SK-N-SH treated with all-trans-retinoic acid at 6 μM for 48 hours (cell line): ENCODE results near the gene SHROOM1.

Experiments
- ATAC-seq: fragments of 200-7000 bp; cut with Tn5 transposase; 3 replicates; pipeline ENCODE4 v1.9.1; 2020; ENCODE audit warnings: mild to moderate bottlenecking, moderate library complexity
- BACH2 ChIP-seq: fragments of 250-450 bp; sonication (Bioruptor Pico); IDR thresholded peaks from 2 replicates; pipeline ENCODE4 v1.9.0; 2021; ENCODE audit warnings: mild to moderate bottlenecking, borderline replicate concordance
- CREB5 ChIP-seq: fragments of 250-450 bp; sonication (Bioruptor Pico); IDR thresholded peaks from 2 replicates; pipeline ENCODE4 v1.5.1; 2020; ENCODE audit warnings: low read depth, mild to moderate bottlenecking, moderate library complexity
- CSDC2 ChIP-seq: fragments of 250-450 bp; sonication (Bioruptor Pico); IDR thresholded peaks from 2 replicates; pipeline ENCODE4 v1.5.0; 2020; ENCODE audit warnings: mild to moderate bottlenecking, moderate library complexity
- ESRRG ChIP-seq: fragments of 250-450 bp; sonication (Bioruptor Pico); IDR thresholded peaks from 2 replicates; pipeline ENCODE4 v1.6.1; 2021; ENCODE audit warnings: mild to moderate bottlenecking
- GLIS3 ChIP-seq: fragments of 250-450 bp; sonication (Bioruptor Pico); IDR thresholded peaks from 2 replicates; pipeline ENCODE4 v1.5.0; 2020; ENCODE audit warnings: mild to moderate bottlenecking, moderate library complexity
- ISL1 ChIP-seq: fragments of 250-450 bp; sonication (Bioruptor Pico); IDR thresholded peaks from 2 replicates; pipeline ENCODE4 v2.1.2; 2022; ENCODE audit warnings: mild to moderate bottlenecking, moderate library complexity
- OSR1 ChIP-seq: fragments of 250-450 bp; sonication (Bioruptor Pico); IDR thresholded peaks from 2 replicates; pipeline ENCODE4 v1.8.0; 2022; ENCODE audit warnings: moderate library complexity, mild to moderate bottlenecking, inconsistent platforms
- PATZ1 ChIP-seq: fragments of 250-450 bp; sonication (Bioruptor Pico); IDR thresholded peaks from 2 replicates; pipeline ENCODE4 v1.8.0; 2020; ENCODE audit warnings: mild to moderate bottlenecking, moderate library complexity, borderline replicate concordance
- PPARA ChIP-seq: fragments of 250-450 bp; sonication (Bioruptor Pico); IDR thresholded peaks from 2 replicates; pipeline ENCODE4 v1.5.0; 2020; ENCODE audit warnings: mild to moderate bottlenecking, borderline replicate concordance
- RARB ChIP-seq: fragments of 250-450 bp; sonication (Bioruptor Pico); IDR thresholded peaks from 2 replicates; pipeline ENCODE4 v1.8.0; 2021; ENCODE audit warnings: mild to moderate bottlenecking, moderate library complexity
- SNAI2 ChIP-seq: fragments of 250-450 bp; sonication (Bioruptor Pico); IDR thresholded peaks from 2 replicates; pipeline ENCODE4 v1.5.0; 2020; ENCODE audit warnings: mild to moderate bottlenecking, moderate library complexity
- TCF4 ChIP-seq: fragments of 250-450 bp; sonication (Bioruptor Pico); IDR thresholded peaks from 2 replicates; pipeline ENCODE4 v1.8.0; 2021; ENCODE audit warnings: mild to moderate bottlenecking, moderate library complexity, borderline replicate concordance
- TOX ChIP-seq: fragments of 250-450 bp; sonication (Bioruptor Pico); IDR thresholded peaks from 2 replicates; pipeline ENCODE4 v1.8.0; 2021; ENCODE audit warnings: mild to moderate bottlenecking, moderate library complexity, borderline replicate concordance
- TSHZ2 ChIP-seq: fragments of 250-450 bp; sonication (Bioruptor Pico); IDR thresholded peaks from 2 replicates; pipeline ENCODE4 v1.5.0; 2020; ENCODE audit warnings: mild to moderate bottlenecking, moderate library complexity
- ZFP3 ChIP-seq: fragments of 250-450 bp; sonication (Bioruptor Pico); IDR thresholded peaks from 2 replicates; pipeline ENCODE4 v1.5.0; 2020; ENCODE audit warnings: mild to moderate bottlenecking, moderate library complexity
- ZFP30 ChIP-seq: fragments of 450-650 bp; formaldehyde crosslinking; IDR thresholded peaks from 2 replicates; pipeline ENCODE4 v1.5.0; 2022; ENCODE audit warnings: mild to moderate bottlenecking, moderate library complexity
- ZNF565 ChIP-seq: fragments of 450-650 bp; formaldehyde crosslinking; conservative IDR thresholded peaks from 2 replicates; pipeline ENCODE4 v1.5.0; 2020; ENCODE audit warnings: low read depth, mild to moderate bottlenecking, moderate library complexity
- ZNF70 ChIP-seq: fragments of 450-650 bp; formaldehyde crosslinking; IDR thresholded peaks from 2 replicates; pipeline ENCODE4 v1.5.0; 2020; ENCODE audit warnings: mild to moderate bottlenecking, moderate library complexity
- TF ChIP-seq, protein P1 (sequence below): fragments of 250-450 bp; sonication (Bioruptor Pico); IDR thresholded peaks from 2 replicates; pipeline ENCODE4 v1.8.0; 2021; ENCODE audit warnings: low read depth, mild to moderate bottlenecking, moderate library complexity, borderline replicate concordance

The SHROOM1 gene

DNA sequence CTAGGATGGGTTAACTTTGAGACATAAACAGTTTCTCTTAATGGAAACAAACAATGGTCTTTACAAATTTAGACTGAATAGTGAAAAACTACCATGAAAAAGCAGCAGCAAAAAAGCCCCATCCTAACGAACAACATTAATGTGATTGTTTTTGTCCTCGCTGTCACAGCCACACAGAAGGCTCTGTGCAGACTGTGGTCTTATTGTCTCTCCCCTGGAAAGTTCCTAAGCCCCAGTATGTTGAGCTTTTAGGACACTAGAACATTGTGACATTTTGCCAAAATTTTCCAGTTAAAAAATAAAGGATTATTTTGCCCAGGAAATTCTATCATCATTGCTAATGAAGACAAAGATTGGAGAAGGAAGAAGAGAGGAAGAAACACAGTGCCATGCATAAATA, 29.9 kb downstream of the SHROOM1 start:
- TF ChIP-seq ZNF70 (CRISPR knock-in tag) (no peak), RARB (CRISPR knock-in tag) (no peak), TCF4 (CRISPR knock-in tag) (no peak), PATZ1 (CRISPR knock-in tag) (no peak), SNAI2 (CRISPR knock-in tag) (no peak), TSHZ2 (no peak), OSR1 (CRISPR knock-in tag) (no peak), BACH2 (CRISPR knock-in tag) (no peak), ZFP30 (CRISPR knock-in tag) (no peak), CREB5 (CRISPR knock-in tag) (no peak), ZNF565 (no peak), ZFP3 (CRISPR knock-in tag) (no peak)
- no peak for ATAC-seq

GRCh38 chr5:132799392-132799791, 31.1 kb downstream of the SHROOM1 start:
- peak; percentile 42; the same call in 1 of the 3 replicates for ATAC-seq
- TF ChIP-seq GLIS3 (CRISPR knock-in tag) (no peak), TOX (CRISPR knock-in tag) (no peak), ZNF70 (CRISPR knock-in tag) (no peak), ISL1 (CRISPR knock-in tag) (no peak)
- TF ChIP-seq, protein P1, sequence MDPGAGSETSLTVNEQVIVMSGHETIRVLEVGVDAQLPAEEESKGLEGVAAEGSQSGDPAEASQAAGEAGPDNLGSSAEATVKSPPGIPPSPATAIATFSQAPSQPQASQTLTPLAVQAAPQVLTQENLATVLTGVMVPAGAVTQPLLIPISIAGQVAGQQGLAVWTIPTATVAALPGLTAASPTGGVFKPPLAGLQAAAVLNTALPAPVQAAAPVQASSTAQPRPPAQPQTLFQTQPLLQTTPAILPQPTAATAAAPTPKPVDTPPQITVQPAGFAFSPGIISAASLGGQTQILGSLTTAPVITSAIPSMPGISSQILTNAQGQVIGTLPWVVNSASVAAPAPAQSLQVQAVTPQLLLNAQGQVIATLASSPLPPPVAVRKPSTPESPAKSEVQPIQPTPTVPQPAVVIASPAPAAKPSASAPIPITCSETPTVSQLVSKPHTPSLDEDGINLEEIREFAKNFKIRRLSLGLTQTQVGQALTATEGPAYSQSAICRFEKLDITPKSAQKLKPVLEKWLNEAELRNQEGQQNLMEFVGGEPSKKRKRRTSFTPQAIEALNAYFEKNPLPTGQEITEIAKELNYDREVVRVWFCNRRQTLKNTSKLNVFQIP (CRISPR knock-in tag), result no peak
- TF ChIP-seq, all 23 proteins: peak for 0

DNA sequence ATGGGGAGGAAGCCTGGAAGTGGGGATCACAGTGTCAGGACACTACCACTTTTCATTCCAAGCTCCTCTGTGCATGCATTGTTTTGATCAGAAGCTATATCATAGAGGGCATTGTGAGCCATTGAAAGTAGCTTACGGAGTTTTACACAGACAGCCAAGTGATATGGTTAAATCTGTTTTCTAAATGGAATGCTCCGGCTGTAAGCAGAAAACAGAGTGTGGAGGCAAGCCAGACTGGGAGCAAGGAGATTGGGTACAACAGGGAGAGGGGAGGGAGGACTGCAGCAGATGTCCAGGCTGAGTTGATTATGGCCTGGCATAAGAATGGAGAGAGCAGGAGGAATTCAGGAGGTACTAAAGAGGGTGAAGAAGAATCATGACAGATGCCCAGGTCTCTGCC, 32.8 kb downstream of the SHROOM1 start:
- TF ChIP-seq TSHZ2 (no peak), PPARA (CRISPR knock-in tag) (no peak), ISL1 (CRISPR knock-in tag) (no peak), TOX (CRISPR knock-in tag) (no peak), OSR1 (CRISPR knock-in tag) (no peak), RARB (CRISPR knock-in tag) (no peak), PATZ1 (CRISPR knock-in tag) (no peak), CSDC2 (CRISPR knock-in tag) (no peak), ZNF565 (no peak), ESRRG (CRISPR knock-in tag) (no peak)
- peak; percentile 70 for ATAC-seq
